Measurements from ENCODE around the gene CDH11.

The CDH11 gene

GRCh38 chr16:64993464-64993863 lies 128.4 kb downstream of the CDH11 start:
- H3K9me3 ChIP-seq (ENCODE audit: control insufficient read depth, low read length): no peaks in the 10 kb centered on the region
- peaks cover 11% of the 10 kb centered on the region for H3K36me3 ChIP-seq (ENCODE audit: control insufficient read depth, insufficient read depth, low read length)
- H3K4me3 ChIP-seq (ENCODE audit: insufficient read depth, low read depth, low read length): no peak overlapping the region
- H3K27ac ChIP-seq (ENCODE audit: insufficient read depth, low read depth, low read length, poor library complexity, severe bottlenecking): no peak overlapping the region
- H3K27me3 ChIP-seq (ENCODE audit: control insufficient read depth, insufficient read depth, low read length, poor library complexity, severe bottlenecking): no peaks in the 10 kb centered on the region
- 89 to 93% methylated on average over 2 of the region's 2 CpGs for WGBS, 2 experiments
- H3K4me1 ChIP-seq (ENCODE audit: control insufficient read depth, insufficient read depth, low read length): no peaks in the 10 kb centered on the region

- WGBS, 2 experiments: 90 to 93% methylated on average over 1 of the region's 1 CpG
- no peaks in the 10 kb centered on the region for H3K27me3 ChIP-seq (ENCODE audit: control insufficient read depth, insufficient read depth, low read length, poor library complexity, severe bottlenecking)
- H3K9me3 ChIP-seq (ENCODE audit: control insufficient read depth, low read length): no peaks in the 10 kb centered on the region
- no peak overlapping the region for H3K4me3 ChIP-seq (ENCODE audit: insufficient read depth, low read depth, low read length)
- no peaks in the 10 kb centered on the region for H3K4me1 ChIP-seq (ENCODE audit: control insufficient read depth, insufficient read depth, low read length)
- H3K27ac ChIP-seq (ENCODE audit: insufficient read depth, low read depth, low read length, poor library complexity, severe bottlenecking): no peak overlapping the region
- peaks cover 25% of the 10 kb centered on the region for H3K36me3 ChIP-seq (ENCODE audit: control insufficient read depth, insufficient read depth, low read length)
These were observed 130.9 kb downstream of the CDH11 start for GRCh38 chr16:64991001-64991400.

GRCh38 chr16:64990101-64990500 lies 131.8 kb downstream of the CDH11 start:
- Histone ChIP-seq H3K36me3 (ENCODE audit: control insufficient read depth, insufficient read depth, low read length) (peaks cover 25% of the 10 kb centered on the region), H3K27ac (ENCODE audit: insufficient read depth, low read depth, low read length, poor library complexity, severe bottlenecking) (no peak overlapping the region), H3K4me1 (ENCODE audit: control insufficient read depth, insufficient read depth, low read length) (no peaks in the 10 kb centered on the region), H3K27me3 (ENCODE audit: control insufficient read depth, insufficient read depth, low read length, poor library complexity, severe bottlenecking) (no peaks in the 10 kb centered on the region), H3K4me3 (ENCODE audit: insufficient read depth, low read depth, low read length) (no peak overlapping the region), H3K9me3 (ENCODE audit: control insufficient read depth, low read length) (no peaks in the 10 kb centered on the region)
- WGBS, 2 experiments: 94 to 99% methylated on average over 3 of the region's 3 CpGs

- WGBS, 2 experiments: 94 to 98% methylated on average over 2 to 3 of the region's 3 CpGs
These were observed 132.8 kb downstream of the CDH11 start for GRCh38 chr16:64989050-64989449.

GRCh38 chr16:64983963-64984362 lies 137.9 kb downstream of the CDH11 start:
- Histone ChIP-seq H3K4me1 (ENCODE audit: control insufficient read depth, insufficient read depth, low read length) (peaks cover 5% of the 10 kb centered on the region), H3K4me3 (ENCODE audit: insufficient read depth, low read depth, low read length) (no peak overlapping the region), H3K36me3 (ENCODE audit: control insufficient read depth, insufficient read depth, low read length) (peaks cover 15% of the 10 kb centered on the region), H3K27ac (ENCODE audit: insufficient read depth, low read depth, low read length, poor library complexity, severe bottlenecking) (no peak overlapping the region), H3K9me3 (ENCODE audit: control insufficient read depth, low read length) (no peaks in the 10 kb centered on the region), H3K27me3 (ENCODE audit: control insufficient read depth, insufficient read depth, low read length, poor library complexity, severe bottlenecking) (no peaks in the 10 kb centered on the region)
- WGBS, 2 experiments: 36 to 38% methylated on average over 2 of the region's 2 CpGs

More at GRCh38 chr16:64989050-64989449, 132.8 kb downstream of the CDH11 start:
- Histone ChIP-seq H3K4me1 (ENCODE audit: control insufficient read depth, insufficient read depth, low read length) (no peaks in the 10 kb centered on the region), H3K27me3 (ENCODE audit: control insufficient read depth, insufficient read depth, low read length, poor library complexity, severe bottlenecking) (no peaks in the 10 kb centered on the region), H3K36me3 (ENCODE audit: control insufficient read depth, insufficient read depth, low read length) (peaks cover 25% of the 10 kb centered on the region), H3K4me3 (ENCODE audit: insufficient read depth, low read depth, low read length) (no peak overlapping the region), H3K27ac (ENCODE audit: insufficient read depth, low read depth, low read length, poor library complexity, severe bottlenecking) (no peak overlapping the region), H3K9me3 (ENCODE audit: control insufficient read depth, low read length) (no peaks in the 10 kb centered on the region)

- Histone ChIP-seq H3K9me3 (ENCODE audit: control insufficient read depth, low read length) (no peaks in the 10 kb centered on the region), H3K4me3 (ENCODE audit: insufficient read depth, low read depth, low read length) (no peak overlapping the region), H3K27ac (ENCODE audit: insufficient read depth, low read depth, low read length, poor library complexity, severe bottlenecking) (no peak overlapping the region), H3K4me1 (ENCODE audit: control insufficient read depth, insufficient read depth, low read length) (peaks cover 5% of the 10 kb centered on the region), H3K36me3 (ENCODE audit: control insufficient read depth, insufficient read depth, low read length) (peaks cover 15% of the 10 kb centered on the region), H3K27me3 (ENCODE audit: control insufficient read depth, insufficient read depth, low read length, poor library complexity, severe bottlenecking) (no peaks in the 10 kb centered on the region)
- 92 to 96% methylated on average over 3 of the region's 3 CpGs for WGBS, 2 experiments
These were observed 138.6 kb downstream of the CDH11 start for GRCh38 chr16:64983231-64983630.

GRCh38 chr16:64982581-64982980 lies 139.3 kb downstream of the CDH11 start:
- Histone ChIP-seq H3K9me3 (ENCODE audit: control insufficient read depth, low read length) (no peaks in the 10 kb centered on the region), H3K27ac (ENCODE audit: insufficient read depth, low read depth, low read length, poor library complexity, severe bottlenecking) (no peak overlapping the region), H3K36me3 (ENCODE audit: control insufficient read depth, insufficient read depth, low read length) (peaks cover 9% of the 10 kb centered on the region), H3K4me1 (ENCODE audit: control insufficient read depth, insufficient read depth, low read length) (peaks cover 5% of the 10 kb centered on the region), H3K27me3 (ENCODE audit: control insufficient read depth, insufficient read depth, low read length, poor library complexity, severe bottlenecking) (no peaks in the 10 kb centered on the region), H3K4me3 (ENCODE audit: insufficient read depth, low read depth, low read length) (no peak overlapping the region)
- WGBS, 2 experiments: 97 to 100% methylated on average over 2 of the region's 3 CpGs

- Histone ChIP-seq H3K36me3 (ENCODE audit: control insufficient read depth, insufficient read depth, low read length) (peaks cover 3% of the 10 kb centered on the region), H3K4me1 (ENCODE audit: control insufficient read depth, insufficient read depth, low read length) (peaks cover 5% of the 10 kb centered on the region), H3K4me3 (ENCODE audit: insufficient read depth, low read depth, low read length) (no peak overlapping the region), H3K9me3 (ENCODE audit: control insufficient read depth, low read length) (no peaks in the 10 kb centered on the region), H3K27ac (ENCODE audit: insufficient read depth, low read depth, low read length, poor library complexity, severe bottlenecking) (no peak overlapping the region), H3K27me3 (ENCODE audit: control insufficient read depth, insufficient read depth, low read length, poor library complexity, severe bottlenecking) (no peaks in the 10 kb centered on the region)
- whole genome bisulfite sequencing, 2 experiments: 84 to 87% methylated on average over 10 to 11 of the region's 11 CpGs
These were observed 140.1 kb downstream of the CDH11 start for GRCh38 chr16:64981568-64982281.

- Histone ChIP-seq H3K9me3 (ENCODE audit: control insufficient read depth, low read length) (no peaks in the 10 kb centered on the region), H3K4me1 (ENCODE audit: control insufficient read depth, insufficient read depth, low read length) (peaks cover 9% of the 10 kb centered on the region), H3K36me3 (ENCODE audit: control insufficient read depth, insufficient read depth, low read length) (peaks cover 3% of the 10 kb centered on the region), H3K4me3 (ENCODE audit: insufficient read depth, low read depth, low read length) (no peak overlapping the region), H3K27ac (ENCODE audit: insufficient read depth, low read depth, low read length, poor library complexity, severe bottlenecking) (no peak overlapping the region), H3K27me3 (ENCODE audit: control insufficient read depth, insufficient read depth, low read length, poor library complexity, severe bottlenecking) (no peaks in the 10 kb centered on the region)
- WGBS, 2 experiments: 92 to 95% methylated on average over 2 to 4 of the region's 4 CpGs
These were observed 144.5 kb downstream of the CDH11 start for GRCh38 chr16:64977206-64977920.

GRCh38 chr16:64975821-64976220 lies 146.0 kb downstream of the CDH11 start:
- no peaks in the 10 kb centered on the region for H3K9me3 ChIP-seq (ENCODE audit: control insufficient read depth, low read length)
- H3K27me3 ChIP-seq (ENCODE audit: control insufficient read depth, insufficient read depth, low read length, poor library complexity, severe bottlenecking): no peaks in the 10 kb centered on the region
- peaks cover 15% of the 10 kb centered on the region for H3K36me3 ChIP-seq (ENCODE audit: control insufficient read depth, insufficient read depth, low read length)
- peaks cover 7% of the 10 kb centered on the region for H3K4me1 ChIP-seq (ENCODE audit: control insufficient read depth, insufficient read depth, low read length)
- H3K4me3 ChIP-seq (ENCODE audit: insufficient read depth, low read depth, low read length): no peak overlapping the region
- 93 to 96% methylated on average over 1 of the region's 1 CpG for WGBS, 2 experiments
- H3K27ac ChIP-seq (ENCODE audit: insufficient read depth, low read depth, low read length, poor library complexity, severe bottlenecking): no peak overlapping the region
